GM10266 (cell line): Measurements from ENCODE around the gene ANKMY1.

Source experiments
- DNase-seq: peaks from one replicate; pipeline ENCODE4 v3.0.0; 2012; ENCODE audit errors: extremely low spot score
- TF ChIP-seq, protein P1 (sequence below): IDR thresholded peaks from 2 replicates; pipeline ENCODE4 v1.5.1; 2012; ENCODE audit warnings: mild to moderate bottlenecking, low read depth; ENCODE audit not compliant: control insufficient read depth, insufficient read depth; ENCODE audit errors: missing control alignments

Gene ANKMY1

DNA sequence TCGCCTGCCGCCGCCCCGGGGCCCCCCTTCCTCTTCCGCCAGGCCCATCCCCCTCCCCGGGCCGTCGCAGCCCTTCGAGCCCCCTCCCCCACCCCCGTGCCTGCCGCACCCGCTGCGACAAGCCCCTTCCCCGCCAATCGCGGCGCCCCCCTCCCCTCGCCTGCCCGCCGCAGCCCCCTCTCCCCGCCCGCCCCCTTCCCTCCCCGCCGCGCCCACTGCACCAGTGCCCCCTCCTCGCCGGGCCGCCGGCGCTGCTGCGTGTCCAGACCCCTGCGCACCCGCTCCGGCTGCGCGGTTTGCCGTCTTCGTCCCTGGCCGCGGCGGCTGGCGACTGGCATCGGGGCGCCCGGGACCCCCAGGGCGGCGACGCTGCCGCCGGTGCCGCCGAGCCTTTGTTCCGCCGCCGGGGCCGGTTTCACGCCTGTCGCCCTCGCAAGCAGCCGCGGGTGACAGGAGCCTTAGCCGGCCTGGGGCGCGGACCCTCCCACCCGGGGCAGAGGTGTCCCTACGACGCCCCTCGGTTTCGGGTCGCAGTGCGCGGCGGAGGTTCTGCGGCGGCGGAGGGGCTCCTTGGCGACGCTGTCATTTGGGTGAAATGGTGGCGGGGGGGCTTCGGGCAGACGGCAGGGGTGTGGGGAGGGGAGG lies 104.2 kb downstream of the ANKMY1 start:
- TF ChIP-seq, protein P1, sequence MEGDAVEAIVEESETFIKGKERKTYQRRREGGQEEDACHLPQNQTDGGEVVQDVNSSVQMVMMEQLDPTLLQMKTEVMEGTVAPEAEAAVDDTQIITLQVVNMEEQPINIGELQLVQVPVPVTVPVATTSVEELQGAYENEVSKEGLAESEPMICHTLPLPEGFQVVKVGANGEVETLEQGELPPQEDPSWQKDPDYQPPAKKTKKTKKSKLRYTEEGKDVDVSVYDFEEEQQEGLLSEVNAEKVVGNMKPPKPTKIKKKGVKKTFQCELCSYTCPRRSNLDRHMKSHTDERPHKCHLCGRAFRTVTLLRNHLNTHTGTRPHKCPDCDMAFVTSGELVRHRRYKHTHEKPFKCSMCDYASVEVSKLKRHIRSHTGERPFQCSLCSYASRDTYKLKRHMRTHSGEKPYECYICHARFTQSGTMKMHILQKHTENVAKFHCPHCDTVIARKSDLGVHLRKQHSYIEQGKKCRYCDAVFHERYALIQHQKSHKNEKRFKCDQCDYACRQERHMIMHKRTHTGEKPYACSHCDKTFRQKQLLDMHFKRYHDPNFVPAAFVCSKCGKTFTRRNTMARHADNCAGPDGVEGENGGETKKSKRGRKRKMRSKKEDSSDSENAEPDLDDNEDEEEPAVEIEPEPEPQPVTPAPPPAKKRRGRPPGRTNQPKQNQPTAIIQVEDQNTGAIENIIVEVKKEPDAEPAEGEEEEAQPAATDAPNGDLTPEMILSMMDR: no peak
- no peak for DNase-seq

- peak; percentile 78 for DNase-seq
- TF ChIP-seq, protein P1: no peak
Measured at GRCh38 chr2:240452462-240453256, 105.1 kb downstream of the ANKMY1 start.

GRCh38 chr2:240451791-240452461 lies 105.9 kb downstream of the ANKMY1 start:
- no peak for DNase-seq
- TF ChIP-seq, protein P1: no peak

DNA sequence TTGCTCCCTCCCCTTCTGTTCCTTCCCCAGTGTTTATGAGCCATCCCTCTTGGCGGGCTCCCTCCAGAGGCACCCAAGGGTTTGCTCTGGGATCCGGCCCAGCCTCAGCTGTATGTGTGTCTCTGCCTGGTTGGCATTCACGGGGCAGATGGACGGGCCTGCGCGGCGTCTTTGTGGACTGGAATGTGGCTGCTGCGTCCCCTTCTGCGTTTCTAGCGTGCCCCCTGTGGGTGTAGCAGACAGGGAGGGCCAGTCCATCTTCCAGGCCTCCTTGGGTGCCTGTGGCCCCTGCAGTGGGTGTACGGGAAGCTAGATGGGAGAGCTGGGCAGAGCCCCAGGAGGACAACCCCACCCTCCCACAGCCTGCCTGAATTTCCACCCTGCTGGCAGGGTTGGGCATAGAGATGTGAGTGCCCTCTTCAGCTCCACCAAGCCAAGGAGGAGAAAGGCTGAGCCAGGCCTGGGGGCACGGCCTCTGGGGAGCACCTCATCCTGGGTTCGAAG lies 106.6 kb downstream of the ANKMY1 start:
- TF ChIP-seq, protein P1: no peak
- DNase-seq: no peak

DNA sequence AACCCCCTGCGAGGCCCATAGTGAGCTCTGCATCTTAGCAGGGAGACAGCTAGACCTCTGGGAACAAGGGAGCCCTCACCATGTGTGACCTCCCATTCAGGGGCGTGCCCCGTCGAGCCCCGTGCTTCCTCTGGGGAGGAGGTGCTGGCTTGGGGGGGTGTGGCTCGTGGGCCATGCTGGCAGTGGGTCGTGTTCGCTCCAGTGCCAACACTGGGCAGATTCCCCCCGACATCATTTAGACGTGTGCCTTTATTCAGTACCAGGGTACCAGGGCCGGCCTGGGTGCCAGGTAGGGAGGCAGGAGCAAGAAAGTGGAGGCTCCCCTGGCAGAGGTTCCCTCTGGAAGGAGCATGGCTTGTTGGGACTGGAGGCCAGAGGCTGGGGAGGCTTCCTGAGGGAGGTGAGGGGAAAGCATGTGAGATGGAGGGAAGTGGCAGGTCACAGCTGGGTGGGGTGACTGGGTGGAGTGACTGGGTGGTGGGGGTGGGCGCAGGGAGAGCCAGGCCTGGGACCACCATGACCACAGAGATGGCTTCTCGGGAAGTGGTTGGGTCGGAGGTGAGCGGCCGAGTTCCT lies 107.2 kb downstream of the ANKMY1 start:
- TF ChIP-seq, protein P1: no peak
- DNase-seq: no peak

- TF ChIP-seq, protein P1: no peak
- no peak for DNase-seq
Measured at GRCh38 chr2:240449764-240450531, 107.8 kb downstream of the ANKMY1 start.
